Measurements from ENCODE around the gene USF3. TPM values are rescaled to one million over a fixed set of nuclear protein-coding genes. Genes with fewer than 3 reads are reported as not detected.

Gene USF3
- total and polyA plus RNA-seq, 2 of the 4 experiments (the other 2 are of a cell fraction): 3.0 to 5.2 TPM

DNA sequence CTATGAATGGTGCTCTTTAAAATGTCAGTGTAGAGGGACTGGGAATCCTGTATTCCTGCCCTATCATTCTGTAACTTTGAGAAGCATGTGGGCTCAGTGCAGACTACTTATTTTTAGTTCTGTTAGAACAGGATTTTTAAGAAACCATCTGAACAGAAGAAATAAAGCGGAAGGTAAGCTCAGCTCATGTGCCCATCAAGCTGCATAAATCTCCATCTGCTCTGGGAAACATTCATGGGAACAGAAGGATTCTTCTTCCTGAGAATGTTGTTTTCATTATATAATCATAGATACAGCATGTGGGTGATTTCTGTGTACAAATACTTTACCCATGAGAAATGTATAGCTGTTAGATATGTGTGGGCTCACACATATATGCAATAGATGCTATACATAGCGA is 94.2 kb downstream of the USF3 start:
- WGBS, 2 experiments (ENCODE audit: extremely low coverage in 2 of 2, insufficient read length in 1 of 2): no CpG with 5 or more reads among the region's 2 CpGs
- Histone ChIP-seq H2AFZ (replicated peaks; ENCODE audit: low read length, poor library complexity) (no peak overlapping the region), H2BK120ac (ENCODE audit: low read depth, low read length) (no peak overlapping the region), H4K8ac (ENCODE audit: low read depth in 2 of 2, low read length in 2 of 2) (no peak overlapping the region), H2AK5ac (ENCODE audit: low read depth, low read length) (no peak overlapping the region), H3K4ac (ENCODE audit: low read depth, low read length) (no peak overlapping the region), H3K79me1 (ENCODE audit: low read depth in 1 of 2, low read length in 2 of 2) (no peaks in the 10 kb centered on the region), H3K4me3 (ENCODE audit: insufficient read depth, low read depth, low read length) (no peak overlapping the region), H2BK5ac (ENCODE audit: low read depth, low read length, poor library complexity, severe bottlenecking) (no peak overlapping the region), H3K36me3 (ENCODE audit: control insufficient read depth, insufficient read depth, low read length) (no peaks in the 10 kb centered on the region), H3K27ac (ENCODE audit: insufficient read depth, low read length) (no peak overlapping the region), H3K23ac (ENCODE audit: low read depth, low read length) (no peak overlapping the region), H4K91ac (ENCODE audit: insufficient read depth, low read depth, low read length) (no peak overlapping the region), H3K9me3 (ENCODE audit: control insufficient read depth, insufficient read depth, low read length) (no peaks in the 10 kb centered on the region), H2BK20ac (ENCODE audit: low read depth, low read length) (no peak overlapping the region), H3K4me1 (ENCODE audit: control insufficient read depth, insufficient read depth, low read length) (peaks cover 3% of the 10 kb centered on the region; the same call in 1 of the 2 replicates), H3K56ac (ENCODE audit: extremely low read depth, insufficient read depth, low read length) (no peak overlapping the region), H3K14ac (replicated peaks; ENCODE audit: low read depth, low read length) (no peak overlapping the region), H3K4me2 (ENCODE audit: low read depth, low read length) (no peak overlapping the region), H3K18ac (ENCODE audit: low read depth, low read length) (no peak overlapping the region), H3K9ac (ENCODE audit: low read depth, low read length) (no peak overlapping the region), H3K9me1 (ENCODE audit: insufficient read depth, low read length) (0 out of 2 replicates have a peak, but pooled peaks cover 2% of the 10 kb centered on the region), H3K27me3 (ENCODE audit: control insufficient read depth, insufficient read depth, low read length) (peaks cover 18% of the 10 kb centered on the region), H2BK15ac (ENCODE audit: low read depth, low read length) (no peak overlapping the region), H4K20me1 (ENCODE audit: insufficient read depth, low read length) (no peaks in the 10 kb centered on the region), H4K5ac (ENCODE audit: low read depth, low read length) (no peak overlapping the region), H2AK9ac (replicated peaks; ENCODE audit: low read depth, low read length, poor library complexity) (no peak overlapping the region)
- BruUV-seq (replicated peaks): no TSS peak
- DNase-seq: no peak
- ATAC-seq (ENCODE audit: low read depth): no peak
- TF ChIP-seq CHD1 (IDR thresholded peaks at IDR 0.05; ENCODE audit: low read depth, low read length): no peak
- TF ChIP-seq RFX5 (IDR thresholded peaks at IDR 0.05; ENCODE audit: low read depth, low read length): no peak
- TF ChIP-seq, protein P1, sequence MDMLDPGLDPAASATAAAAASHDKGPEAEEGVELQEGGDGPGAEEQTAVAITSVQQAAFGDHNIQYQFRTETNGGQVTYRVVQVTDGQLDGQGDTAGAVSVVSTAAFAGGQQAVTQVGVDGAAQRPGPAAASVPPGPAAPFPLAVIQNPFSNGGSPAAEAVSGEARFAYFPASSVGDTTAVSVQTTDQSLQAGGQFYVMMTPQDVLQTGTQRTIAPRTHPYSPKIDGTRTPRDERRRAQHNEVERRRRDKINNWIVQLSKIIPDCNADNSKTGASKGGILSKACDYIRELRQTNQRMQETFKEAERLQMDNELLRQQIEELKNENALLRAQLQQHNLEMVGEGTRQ (IDR thresholded peaks at IDR 0.05; ENCODE audit: low read depth, low read length): no peak
- TF ChIP-seq RAD21 (IDR thresholded peaks at IDR 0.05; ENCODE audit: low read length): no peak
- TF ChIP-seq CEBPB (IDR thresholded peaks at IDR 0.05; ENCODE audit: low read depth, low read length): no peak
- TF ChIP-seq POLR2A (IDR thresholded peaks at IDR 0.05; ENCODE audit: low read depth, low read length): no peak
- TF ChIP-seq FOS (IDR thresholded peaks at IDR 0.05; ENCODE audit: low read depth, low read length): no peak
- no peak for TF ChIP-seq CTCF (conservative IDR thresholded peaks at IDR 0.05; ENCODE audit: low read depth, low read length)
- no peak for TF ChIP-seq RCOR1 (IDR thresholded peaks at IDR 0.05; ENCODE audit: insufficient replicate concordance, low read length)
- no peak for TF ChIP-seq BHLHE40 (IDR thresholded peaks at IDR 0.05; ENCODE audit: low read depth, low read length)
- TF ChIP-seq MXI1 (IDR thresholded peaks at IDR 0.05; ENCODE audit: borderline replicate concordance, low read depth, low read length): no peak
- TF ChIP-seq SMC3 (IDR thresholded peaks at IDR 0.05; ENCODE audit: low read depth, low read length): no peak
- dilution Hi-C loops (cut with HindIII; ENCODE audit: low sequenced_read_pairs, unreplicated experiment): no loop called here
- in situ Hi-C loops (cut with MboI; ENCODE audit: low sequenced_read_pairs): no loop called here
- intact Hi-C loops (cut with micrococcal nuclease): no loop called here
- ChIA-PET CTCF (no interaction called here), POLR2A (ENCODE audit: unreplicated experiment) (no interaction called here)
